Measurements from ENCODE around the gene AMH. TPM values are rescaled to one million over a fixed set of nuclear protein-coding genes. Genes with fewer than 3 reads are reported as not detected.
A peak's percentile ranks its signal among the peaks of the same experiment; 100 is the strongest.

The AMH gene
- total RNA-seq, 1 donor from 2014 or later = 6.1 TPM

DNA sequence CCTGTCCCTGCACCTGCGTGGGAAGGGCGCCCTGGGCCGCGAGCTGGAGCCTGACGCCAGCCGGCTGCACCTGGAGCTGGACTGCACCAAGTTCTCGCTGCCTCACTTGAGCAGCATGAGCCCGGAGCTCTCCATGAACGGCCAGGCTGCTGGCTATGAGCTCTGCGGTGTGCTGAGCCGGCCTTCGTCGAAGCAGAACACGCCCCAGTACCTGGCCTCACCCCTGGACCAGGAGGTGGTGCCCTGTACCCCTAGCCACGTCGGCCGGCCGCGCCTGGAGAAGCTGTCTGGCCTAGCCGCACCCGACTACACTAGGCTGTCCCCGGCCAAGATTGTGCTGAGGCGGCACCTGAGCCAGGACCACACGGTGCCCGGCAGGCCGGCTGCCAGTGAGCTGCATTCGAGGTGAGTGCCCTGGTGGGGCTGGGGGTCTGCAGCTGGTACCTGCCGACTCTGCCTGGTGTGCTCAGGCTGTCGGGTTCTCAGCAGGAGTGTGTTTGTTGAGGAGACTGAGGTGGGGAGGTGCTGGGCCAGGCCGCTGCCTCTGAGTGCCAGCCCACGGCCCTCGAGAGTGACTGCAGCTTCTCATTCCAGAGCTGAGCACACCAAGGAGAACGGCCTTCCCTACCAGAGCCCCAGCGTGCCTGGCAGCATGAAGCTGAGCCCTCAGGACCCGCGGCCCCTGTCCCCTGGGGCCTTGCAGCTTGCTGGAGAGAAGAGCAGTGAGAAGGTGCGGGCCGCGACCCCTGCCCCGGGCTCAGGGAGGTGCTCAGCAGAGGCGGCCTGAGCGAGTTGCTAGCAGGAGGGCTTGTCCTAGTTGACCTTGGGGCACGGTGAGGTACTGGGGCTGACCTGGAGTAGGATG lies 32.5 kb upstream of the AMH start:
- Histone ChIP-seq H3K27me3 (no peaks in the 10 kb centered on the region), H3K27ac (no peak overlapping the region), H3K36me3 (peaks cover 98% of the 10 kb centered on the region), H3K9me3 (no peaks in the 10 kb centered on the region), H3K4me3 (no peak overlapping the region), H3K4me1 (no peaks in the 10 kb centered on the region)
- ATAC-seq (no peak), DNase-seq (no peak)
- intact Hi-C loops (cut with DNase I) = no loop called here
- TF ChIP-seq, protein P1, sequence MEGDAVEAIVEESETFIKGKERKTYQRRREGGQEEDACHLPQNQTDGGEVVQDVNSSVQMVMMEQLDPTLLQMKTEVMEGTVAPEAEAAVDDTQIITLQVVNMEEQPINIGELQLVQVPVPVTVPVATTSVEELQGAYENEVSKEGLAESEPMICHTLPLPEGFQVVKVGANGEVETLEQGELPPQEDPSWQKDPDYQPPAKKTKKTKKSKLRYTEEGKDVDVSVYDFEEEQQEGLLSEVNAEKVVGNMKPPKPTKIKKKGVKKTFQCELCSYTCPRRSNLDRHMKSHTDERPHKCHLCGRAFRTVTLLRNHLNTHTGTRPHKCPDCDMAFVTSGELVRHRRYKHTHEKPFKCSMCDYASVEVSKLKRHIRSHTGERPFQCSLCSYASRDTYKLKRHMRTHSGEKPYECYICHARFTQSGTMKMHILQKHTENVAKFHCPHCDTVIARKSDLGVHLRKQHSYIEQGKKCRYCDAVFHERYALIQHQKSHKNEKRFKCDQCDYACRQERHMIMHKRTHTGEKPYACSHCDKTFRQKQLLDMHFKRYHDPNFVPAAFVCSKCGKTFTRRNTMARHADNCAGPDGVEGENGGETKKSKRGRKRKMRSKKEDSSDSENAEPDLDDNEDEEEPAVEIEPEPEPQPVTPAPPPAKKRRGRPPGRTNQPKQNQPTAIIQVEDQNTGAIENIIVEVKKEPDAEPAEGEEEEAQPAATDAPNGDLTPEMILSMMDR (IDR thresholded peaks at IDR 0.05) = no peak

DNA sequence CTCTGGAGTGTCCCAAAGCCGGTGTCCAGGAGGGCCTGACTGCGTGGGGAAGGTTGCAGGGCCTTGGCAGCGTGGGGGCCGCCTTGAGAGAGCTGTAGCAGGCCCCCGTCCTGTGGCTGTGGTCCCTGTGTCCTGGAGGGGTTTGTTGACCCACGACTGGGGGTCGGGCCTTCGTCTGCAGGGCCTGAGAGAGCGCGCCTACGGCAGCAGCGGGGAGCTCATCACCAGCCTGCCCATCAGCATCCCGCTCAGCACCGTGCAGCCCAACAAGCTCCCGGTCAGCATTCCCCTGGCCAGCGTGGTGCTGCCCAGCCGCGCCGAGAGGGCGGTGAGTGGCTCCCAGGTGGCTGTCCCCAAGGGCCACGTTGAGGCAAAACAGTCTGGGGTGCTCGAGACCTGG lies 31.5 kb upstream of the AMH start:
- peaks cover 95% of the 10 kb centered on the region for H3K36me3 ChIP-seq
- DNase-seq = no peak
- intact Hi-C loops (cut with DNase I) = no loop called here
- no peak overlapping the region for H3K4me3 ChIP-seq
- no peaks in the 10 kb centered on the region for H3K27me3 ChIP-seq
- TF ChIP-seq, protein P1 (IDR thresholded peaks at IDR 0.05) = no peak
- no peak overlapping the region for H3K27ac ChIP-seq
- no peaks in the 10 kb centered on the region for H3K9me3 ChIP-seq
- H3K4me1 ChIP-seq = no peaks in the 10 kb centered on the region
- ATAC-seq = no peak

DNA sequence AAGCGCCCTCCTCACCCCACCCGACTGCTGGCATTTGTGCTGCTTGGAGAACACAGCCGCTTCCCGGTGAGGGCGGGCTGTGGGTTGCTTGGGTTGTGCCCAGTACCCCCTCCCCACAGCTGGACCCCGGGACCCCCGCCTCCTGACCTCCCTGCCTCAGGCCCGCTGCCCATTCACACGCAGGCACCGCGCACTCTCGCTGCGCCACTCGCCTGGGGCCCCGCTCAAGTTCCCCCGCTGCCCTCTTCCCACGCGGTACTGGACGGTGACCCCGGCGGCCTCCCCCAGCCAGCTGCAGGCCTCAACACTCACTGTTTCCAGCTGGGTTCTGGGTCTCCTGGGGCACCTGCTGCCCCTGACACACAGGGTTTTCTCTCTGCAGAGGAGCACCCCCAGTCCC lies 29.4 kb upstream of the AMH start:
- no peaks in the 10 kb centered on the region for H3K27me3 ChIP-seq

DNA sequence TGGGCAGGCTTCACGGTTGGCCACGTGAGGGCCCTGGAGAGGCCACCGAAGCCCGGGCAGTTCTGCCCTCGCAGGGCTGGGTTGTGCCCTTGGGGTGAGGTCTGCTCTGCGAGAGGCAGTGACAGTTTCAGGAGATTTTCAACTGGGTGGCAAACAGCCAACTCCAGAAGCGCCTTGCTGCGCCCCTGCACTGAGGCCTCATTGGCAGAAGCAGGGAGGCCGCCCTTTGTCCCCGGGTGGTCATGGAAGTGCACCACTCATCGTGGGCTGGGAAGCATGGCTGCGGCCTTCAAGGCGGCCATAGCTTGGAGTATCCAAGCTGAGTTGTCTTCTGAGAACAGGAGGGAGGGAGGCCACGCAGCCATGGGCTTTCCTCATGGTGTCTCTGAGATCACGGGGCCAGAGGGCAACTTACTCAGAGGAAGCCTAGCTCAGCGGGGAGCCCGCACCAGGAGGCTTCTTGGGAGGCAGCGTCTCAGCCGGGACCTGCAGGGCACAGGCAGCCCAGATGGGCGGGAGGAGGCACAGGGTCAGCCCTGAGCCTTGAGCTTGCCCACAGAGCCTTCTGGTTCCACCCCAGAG lies 27.8 kb upstream of the AMH start:
- no peak for DNase-seq
- ATAC-seq = no peak
- no peak overlapping the region for H3K27ac ChIP-seq
- H3K4me3 ChIP-seq = no peak overlapping the region
- intact Hi-C loops (cut with DNase I) = loop anchor here (10.0 kb wide), 1 partner anchor 67 kb away; the partner anchor contains the start of gene AP3D1
- H3K4me1 ChIP-seq = no peaks in the 10 kb centered on the region
- no peaks in the 10 kb centered on the region for H3K27me3 ChIP-seq
- no peaks in the 10 kb centered on the region for H3K9me3 ChIP-seq
- peaks cover 88% of the 10 kb centered on the region for H3K36me3 ChIP-seq
- TF ChIP-seq, protein P1 (IDR thresholded peaks at IDR 0.05) = no peak

More for the DNA sequence above, 29.4 kb upstream of the AMH start:
- no peak overlapping the region for H3K27ac ChIP-seq
- no peaks in the 10 kb centered on the region for H3K9me3 ChIP-seq
- peaks cover 88% of the 10 kb centered on the region for H3K36me3 ChIP-seq
- no peak for DNase-seq
- no peaks in the 10 kb centered on the region for H3K4me1 ChIP-seq
- ATAC-seq = no peak
- H3K4me3 ChIP-seq = no peak overlapping the region
- intact Hi-C loops (cut with DNase I) = loop anchor here (10.0 kb wide), 1 partner anchor 65 kb away; the partner anchor contains the start of gene AP3D1
- TF ChIP-seq, protein P1 (IDR thresholded peaks at IDR 0.05) = no peak

DNA sequence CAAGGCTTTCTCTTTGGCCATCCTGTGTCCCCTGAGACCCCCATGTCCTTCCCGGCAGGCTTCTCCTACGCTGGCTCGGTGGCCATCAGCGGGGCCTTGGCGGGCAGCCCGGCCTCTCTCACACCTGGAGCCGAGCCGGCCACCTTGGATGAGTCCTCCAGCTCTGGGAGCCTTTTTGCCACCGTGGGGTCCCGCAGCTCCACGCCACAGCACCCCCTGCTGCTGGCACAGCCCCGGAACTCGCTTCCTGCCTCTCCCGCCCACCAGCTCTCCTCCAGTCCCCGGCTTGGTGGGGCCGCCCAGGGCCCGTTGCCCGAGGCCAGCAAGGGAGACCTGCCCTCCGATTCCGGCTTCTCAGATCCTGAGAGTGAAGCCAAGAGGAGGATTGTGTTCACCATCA lies 27.2 kb upstream of the AMH start:
- H3K27ac ChIP-seq = no peak overlapping the region
- intact Hi-C loops (cut with DNase I) = loop anchor here (10.0 kb wide), 1 partner anchor 67 kb away; the partner anchor contains the start of gene AP3D1
- no peaks in the 10 kb centered on the region for H3K9me3 ChIP-seq
- no peaks in the 10 kb centered on the region for H3K4me1 ChIP-seq
- peaks cover 88% of the 10 kb centered on the region for H3K36me3 ChIP-seq
- H3K27me3 ChIP-seq = no peaks in the 10 kb centered on the region
- H3K4me3 ChIP-seq = no peak overlapping the region
- no peak for DNase-seq
- ATAC-seq = no peak
- TF ChIP-seq, protein P1 (IDR thresholded peaks at IDR 0.05) = peak; percentile 17

Data from upper lobe of right lung (tissue), 1 donor.